ENCODE results near the gene TRPC3.

Gene TRPC3

DNA sequence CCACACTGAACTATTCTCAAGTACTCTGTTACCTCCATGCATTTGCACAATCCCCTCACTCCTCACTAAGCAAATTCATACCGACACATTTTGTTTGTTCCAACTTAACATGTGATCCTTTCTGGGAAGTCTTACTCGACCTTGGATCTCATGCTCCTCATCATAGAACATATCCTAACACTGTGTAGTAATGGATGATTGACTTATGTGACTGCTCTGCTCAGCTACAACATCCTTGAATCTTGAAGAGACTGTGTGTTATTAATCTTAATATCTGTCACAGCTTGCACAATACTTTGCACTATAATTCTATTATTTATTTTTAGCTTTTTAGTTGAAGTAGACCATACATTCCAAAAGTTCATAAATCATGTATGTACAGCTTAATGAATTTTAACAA lies 23.9 kb upstream of the TRPC3 start:
- H3K9ac ChIP-seq (ENCODE audit: low read length): no peak overlapping the region
- H3K4me1 ChIP-seq (ENCODE audit: control insufficient read depth, insufficient read depth, low read length): 0 out of 2 replicates have a peak, but pooled peaks cover 3% of the 10 kb centered on the region
- H3K27me3 ChIP-seq (ENCODE audit: control insufficient read depth, insufficient read depth, low read length): no peaks in the 10 kb centered on the region
- H3K4me3 ChIP-seq (ENCODE audit: low read depth, low read length): no peak overlapping the region
- H3K9me3 ChIP-seq (ENCODE audit: control insufficient read depth, insufficient read depth, low read depth, low read length): no peaks in the 10 kb centered on the region
- H3K27ac ChIP-seq (ENCODE audit: low read depth, low read length): no peak overlapping the region
- H3K36me3 ChIP-seq (ENCODE audit: control insufficient read depth, insufficient read depth, low read length): no peaks in the 10 kb centered on the region

DNA sequence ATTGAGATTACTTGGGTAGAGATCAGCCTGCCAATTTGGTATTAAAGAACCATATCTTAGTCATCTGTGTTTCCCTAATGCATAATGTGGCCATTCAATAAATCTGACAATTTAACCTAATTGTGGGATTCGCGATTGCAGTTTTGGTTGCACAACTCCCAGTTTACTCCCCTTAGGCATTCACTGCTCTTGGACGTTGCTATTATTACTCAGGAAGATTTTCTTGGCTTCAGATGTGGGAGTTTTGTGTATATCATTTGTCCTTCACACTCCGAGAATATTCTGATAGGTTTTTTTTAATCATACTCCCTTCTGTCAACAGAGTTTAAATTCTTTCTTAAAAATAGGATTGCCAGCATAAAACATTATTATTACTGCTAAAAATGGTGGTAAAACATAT lies 22.0 kb upstream of the TRPC3 start:
- H3K27ac ChIP-seq (ENCODE audit: low read depth, low read length): no peak overlapping the region
- 0 out of 2 replicates have a peak, but pooled peaks cover 3% of the 10 kb centered on the region for H3K4me1 ChIP-seq (ENCODE audit: control insufficient read depth, insufficient read depth, low read length)
- H3K36me3 ChIP-seq (ENCODE audit: control insufficient read depth, insufficient read depth, low read length): no peaks in the 10 kb centered on the region
- no peaks in the 10 kb centered on the region for H3K27me3 ChIP-seq (ENCODE audit: control insufficient read depth, insufficient read depth, low read length)
- H3K9me3 ChIP-seq (ENCODE audit: control insufficient read depth, insufficient read depth, low read depth, low read length): no peaks in the 10 kb centered on the region
- H3K9ac ChIP-seq (ENCODE audit: low read length): no peak overlapping the region
- no peak overlapping the region for H3K4me3 ChIP-seq (ENCODE audit: low read depth, low read length)

DNA sequence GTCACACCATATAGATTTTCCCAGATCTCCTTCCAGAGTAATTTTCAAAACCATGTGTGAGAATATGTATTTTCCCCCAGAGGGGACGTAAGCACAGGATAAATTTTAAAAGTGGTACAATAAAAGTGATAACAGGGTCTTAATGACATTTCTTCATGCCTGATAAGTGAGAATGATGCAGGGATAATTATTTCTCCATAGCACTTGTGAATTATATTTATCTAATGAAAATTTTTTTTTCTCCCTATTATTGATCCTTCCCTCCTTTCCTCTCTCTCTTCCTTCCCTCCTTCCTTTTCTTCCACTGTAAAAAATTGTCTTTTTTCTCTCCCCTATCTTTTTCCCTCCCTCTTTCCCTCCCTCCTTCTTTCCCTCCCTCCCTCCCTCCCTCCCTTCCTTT lies 17.0 kb upstream of the TRPC3 start:
- H3K4me1 ChIP-seq (ENCODE audit: control insufficient read depth, insufficient read depth, low read length): no peaks in the 10 kb centered on the region
- H3K36me3 ChIP-seq (ENCODE audit: control insufficient read depth, insufficient read depth, low read length): no peaks in the 10 kb centered on the region
- H3K9me3 ChIP-seq (ENCODE audit: control insufficient read depth, insufficient read depth, low read depth, low read length): no peaks in the 10 kb centered on the region
- no peak overlapping the region for H3K27ac ChIP-seq (ENCODE audit: low read depth, low read length)
- no peaks in the 10 kb centered on the region for H3K27me3 ChIP-seq (ENCODE audit: control insufficient read depth, insufficient read depth, low read length)
- no peak overlapping the region for H3K9ac ChIP-seq (ENCODE audit: low read length)
- H3K4me3 ChIP-seq (ENCODE audit: low read depth, low read length): no peak overlapping the region

DNA sequence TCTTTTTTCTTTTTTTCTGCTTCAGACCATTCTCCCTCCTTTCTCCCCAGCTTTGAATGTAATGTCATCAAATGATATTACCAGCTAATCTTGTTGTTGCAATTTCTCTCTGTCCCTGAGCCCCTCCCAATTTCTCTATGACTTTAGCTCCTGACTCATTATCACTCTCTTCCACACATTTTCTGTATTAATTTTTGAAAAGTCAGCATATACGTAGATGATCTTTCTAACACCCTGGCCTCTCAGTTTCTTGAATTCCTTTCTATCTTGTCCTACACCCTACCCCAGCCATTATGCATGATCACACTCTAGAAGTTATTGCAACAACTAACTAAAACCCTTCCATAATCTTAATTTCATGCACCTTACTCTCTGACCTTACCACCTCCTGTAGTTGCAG lies 13.1 kb upstream of the TRPC3 start:
- no peaks in the 10 kb centered on the region for H3K4me1 ChIP-seq (ENCODE audit: control insufficient read depth, insufficient read depth, low read length)
- no peak overlapping the region for H3K4me3 ChIP-seq (ENCODE audit: low read depth, low read length)
- H3K36me3 ChIP-seq (ENCODE audit: control insufficient read depth, insufficient read depth, low read length): no peaks in the 10 kb centered on the region
- no peaks in the 10 kb centered on the region for H3K27me3 ChIP-seq (ENCODE audit: control insufficient read depth, insufficient read depth, low read length)
- no peak overlapping the region for H3K9ac ChIP-seq (ENCODE audit: low read length)
- H3K9me3 ChIP-seq (ENCODE audit: control insufficient read depth, insufficient read depth, low read depth, low read length): no peaks in the 10 kb centered on the region
- no peak overlapping the region for H3K27ac ChIP-seq (ENCODE audit: low read depth, low read length)

DNA sequence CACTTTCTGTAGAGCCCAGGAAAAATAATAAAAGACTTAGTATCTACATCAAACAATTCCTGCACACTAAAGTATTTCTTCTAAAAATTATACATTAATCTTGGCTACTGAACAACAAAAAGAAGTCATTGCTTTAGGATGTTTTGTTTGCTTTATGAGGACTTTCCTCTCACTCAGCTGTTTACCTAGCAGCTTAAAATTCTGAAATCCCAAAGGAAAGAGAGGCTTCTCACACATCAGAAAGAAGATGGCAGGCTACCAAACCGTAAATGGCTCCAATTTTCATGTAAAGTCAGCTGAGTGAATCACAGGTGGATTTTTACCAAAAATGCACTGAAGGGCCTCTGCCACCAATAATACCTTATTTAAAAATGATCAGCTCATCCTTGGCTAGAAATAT lies 9.0 kb upstream of the TRPC3 start:
- H3K4me3 ChIP-seq (ENCODE audit: low read depth, low read length): no peak overlapping the region
- peaks cover 6% of the 10 kb centered on the region for H3K27me3 ChIP-seq (ENCODE audit: control insufficient read depth, insufficient read depth, low read length)
- no peaks in the 10 kb centered on the region for H3K36me3 ChIP-seq (ENCODE audit: control insufficient read depth, insufficient read depth, low read length)
- H3K9ac ChIP-seq (ENCODE audit: low read length): no peak overlapping the region
- no peaks in the 10 kb centered on the region for H3K4me1 ChIP-seq (ENCODE audit: control insufficient read depth, insufficient read depth, low read length)
- no peak overlapping the region for H3K27ac ChIP-seq (ENCODE audit: low read depth, low read length)
- no peaks in the 10 kb centered on the region for H3K9me3 ChIP-seq (ENCODE audit: control insufficient read depth, insufficient read depth, low read depth, low read length)

DNA sequence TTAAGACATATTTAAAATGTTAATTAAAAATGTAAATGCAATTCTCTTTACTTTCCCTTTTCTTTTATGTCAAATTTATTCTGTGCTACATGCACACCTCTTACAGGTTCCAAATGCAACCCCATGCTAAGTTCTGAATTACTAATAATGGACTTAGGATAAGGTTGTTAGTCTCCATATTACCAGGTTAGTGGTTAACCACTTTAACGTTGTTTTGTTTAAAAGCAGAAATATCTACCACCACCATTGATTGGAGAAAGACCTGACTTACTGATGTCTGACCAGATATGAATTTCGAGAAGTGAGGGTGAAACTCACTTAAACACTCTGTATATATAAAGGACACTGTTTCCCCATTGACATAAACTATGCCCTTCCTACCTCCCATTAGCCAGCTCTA lies 6.9 kb upstream of the TRPC3 start:
- H3K4me1 ChIP-seq (ENCODE audit: control insufficient read depth, insufficient read depth, low read length): no peaks in the 10 kb centered on the region
- no peak overlapping the region for H3K9ac ChIP-seq (ENCODE audit: low read length)
- H3K36me3 ChIP-seq (ENCODE audit: control insufficient read depth, insufficient read depth, low read length): no peaks in the 10 kb centered on the region
- peaks cover 24% of the 10 kb centered on the region for H3K27me3 ChIP-seq (ENCODE audit: control insufficient read depth, insufficient read depth, low read length)
- H3K9me3 ChIP-seq (ENCODE audit: control insufficient read depth, insufficient read depth, low read depth, low read length): no peaks in the 10 kb centered on the region
- no peak overlapping the region for H3K4me3 ChIP-seq (ENCODE audit: low read depth, low read length)
- no peak overlapping the region for H3K27ac ChIP-seq (ENCODE audit: low read depth, low read length)

DNA sequence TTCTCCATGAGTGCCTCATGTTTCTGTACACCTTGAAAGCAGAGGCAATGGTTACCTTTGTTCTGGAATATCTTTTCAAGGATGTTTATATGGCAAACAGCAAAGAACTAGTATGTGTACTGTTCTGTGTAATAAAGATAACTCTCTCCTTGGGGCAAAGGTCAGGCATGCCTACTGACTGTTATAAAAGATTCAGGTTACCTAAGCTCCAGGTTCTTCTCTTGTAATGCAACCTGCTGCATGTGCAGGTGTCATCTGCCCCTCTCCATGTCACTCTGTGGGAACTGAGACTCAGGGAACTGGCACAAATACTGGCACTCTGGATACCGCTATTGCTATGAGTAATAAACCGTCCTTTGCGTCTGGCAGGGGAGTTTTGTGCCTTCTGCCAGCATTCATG lies 5.4 kb upstream of the TRPC3 start:
- Histone ChIP-seq H3K4me1 (ENCODE audit: control insufficient read depth, insufficient read depth, low read length) (no peaks in the 10 kb centered on the region), H3K27me3 (ENCODE audit: control insufficient read depth, insufficient read depth, low read length) (peaks cover 39% of the 10 kb centered on the region), H3K27ac (ENCODE audit: low read depth, low read length) (no peak overlapping the region), H3K4me3 (ENCODE audit: low read depth, low read length) (no peak overlapping the region), H3K9me3 (ENCODE audit: control insufficient read depth, insufficient read depth, low read depth, low read length) (no peaks in the 10 kb centered on the region), H3K9ac (ENCODE audit: low read length) (no peak overlapping the region), H3K36me3 (ENCODE audit: control insufficient read depth, insufficient read depth, low read length) (no peaks in the 10 kb centered on the region)

DNA sequence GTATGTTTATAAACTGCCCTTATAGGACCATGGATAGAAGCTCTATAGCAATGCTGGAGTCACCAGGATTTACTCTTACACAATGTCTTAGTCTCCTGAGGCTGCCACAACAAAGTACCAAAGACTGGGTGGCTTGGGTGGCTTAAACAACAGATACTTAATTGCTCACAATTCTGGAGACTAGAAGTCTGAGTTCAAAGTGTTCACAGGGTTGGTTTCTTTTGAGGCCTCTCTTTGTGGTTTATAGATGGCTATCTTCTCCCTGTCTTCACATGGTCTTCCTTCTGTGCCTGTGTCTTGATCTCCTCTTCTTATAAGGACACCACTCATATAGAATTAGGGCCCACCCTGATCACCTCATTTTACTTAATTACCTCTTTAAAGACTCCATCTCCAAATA lies 2.0 kb upstream of the TRPC3 start:
- H3K4me3 ChIP-seq (ENCODE audit: low read depth, low read length): no peak overlapping the region
- H3K27me3 ChIP-seq (ENCODE audit: control insufficient read depth, insufficient read depth, low read length): peaks cover 74% of the 10 kb centered on the region
- no peak overlapping the region for H3K9ac ChIP-seq (ENCODE audit: low read length)
- H3K4me1 ChIP-seq (ENCODE audit: control insufficient read depth, insufficient read depth, low read length): no peaks in the 10 kb centered on the region
- H3K36me3 ChIP-seq (ENCODE audit: control insufficient read depth, insufficient read depth, low read length): no peaks in the 10 kb centered on the region
- H3K27ac ChIP-seq (ENCODE audit: low read depth, low read length): no peak overlapping the region
- no peaks in the 10 kb centered on the region for H3K9me3 ChIP-seq (ENCODE audit: control insufficient read depth, insufficient read depth, low read depth, low read length)

DNA sequence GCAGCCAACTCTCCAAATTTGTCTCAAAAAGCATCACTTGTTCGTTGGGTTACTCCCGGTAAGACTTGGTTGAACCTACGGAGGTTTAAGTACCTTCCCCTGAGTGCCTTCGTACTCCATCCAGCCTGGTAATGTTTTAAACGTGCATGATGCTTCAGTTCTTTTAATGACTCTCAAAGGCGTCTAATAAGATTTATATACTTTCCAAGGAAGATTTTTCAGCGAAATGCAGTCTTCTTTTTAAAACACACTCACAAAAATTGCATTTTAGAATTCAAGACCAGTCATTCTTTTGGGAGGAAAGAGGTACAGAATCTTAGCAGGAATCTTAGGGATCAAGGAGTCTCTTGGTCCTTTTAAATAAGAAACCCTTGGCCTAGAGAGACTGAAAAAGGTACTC lies 430 bp upstream of the TRPC3 start:
- Histone ChIP-seq H3K4me1 (ENCODE audit: control insufficient read depth, insufficient read depth, low read length) (no peaks in the 10 kb centered on the region), H3K4me3 (ENCODE audit: low read depth, low read length) (peak overlapping the region; percentile 75), H3K36me3 (ENCODE audit: control insufficient read depth, insufficient read depth, low read length) (no peaks in the 10 kb centered on the region), H3K9ac (ENCODE audit: low read length) (no peak overlapping the region), H3K9me3 (ENCODE audit: control insufficient read depth, insufficient read depth, low read depth, low read length) (no peaks in the 10 kb centered on the region), H3K27ac (ENCODE audit: low read depth, low read length) (no peak overlapping the region), H3K27me3 (ENCODE audit: control insufficient read depth, insufficient read depth, low read length) (peaks cover 89% of the 10 kb centered on the region)

DNA sequence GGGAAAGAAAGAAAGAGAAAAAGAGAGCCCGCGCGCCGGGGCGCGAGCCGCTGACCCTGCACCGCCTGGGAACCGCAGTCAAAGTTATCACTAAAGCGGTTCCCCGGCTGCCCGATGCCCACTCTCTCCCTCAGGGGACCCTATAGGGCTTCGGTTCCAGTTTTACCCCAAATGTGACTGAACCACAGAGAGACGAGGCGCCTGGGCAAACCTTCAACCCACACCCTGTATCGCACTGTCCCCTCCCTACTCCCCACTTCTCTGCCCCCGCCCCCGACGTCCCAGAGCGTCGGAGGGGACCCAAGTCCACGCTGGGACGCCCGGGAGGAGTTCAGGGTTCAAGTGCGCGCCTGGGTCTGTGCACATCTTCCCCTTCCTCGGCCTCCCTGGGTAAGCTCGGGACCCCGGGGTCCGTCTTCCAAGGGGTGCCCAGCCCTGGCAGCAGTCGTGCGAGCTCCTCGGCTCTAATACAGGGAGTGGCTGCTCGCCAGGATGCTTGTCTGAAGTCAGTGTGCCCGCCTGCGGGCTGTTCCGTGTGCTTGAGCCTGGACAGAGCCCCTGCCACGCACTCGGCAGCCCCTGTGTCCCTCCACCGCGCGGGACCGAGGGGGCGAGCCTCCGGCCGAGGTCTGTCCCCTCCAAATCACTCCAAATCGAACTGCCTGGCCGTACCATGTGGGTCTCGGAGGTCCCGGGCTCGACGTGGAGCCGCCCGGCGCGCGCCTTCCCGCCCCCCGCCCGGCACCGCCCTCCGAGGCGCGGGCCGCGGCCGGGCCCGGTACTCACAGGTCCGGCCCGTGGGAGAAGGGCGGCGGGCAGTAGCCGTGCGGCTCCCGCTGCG lies 960 bp downstream of the TRPC3 start:
- Histone ChIP-seq H3K9me3 (ENCODE audit: control insufficient read depth, insufficient read depth, low read depth, low read length) (no peaks in the 10 kb centered on the region), H3K9ac (ENCODE audit: low read length) (peak overlapping the region; percentile 25), H3K27me3 (ENCODE audit: control insufficient read depth, insufficient read depth, low read length) (peaks cover 97% of the 10 kb centered on the region), H3K36me3 (ENCODE audit: control insufficient read depth, insufficient read depth, low read length) (no peaks in the 10 kb centered on the region), H3K4me1 (ENCODE audit: control insufficient read depth, insufficient read depth, low read length) (no peaks in the 10 kb centered on the region), H3K27ac (ENCODE audit: low read depth, low read length) (no peak overlapping the region), H3K4me3 (ENCODE audit: low read depth, low read length) (peak overlapping the region; percentile 75)

DNA sequence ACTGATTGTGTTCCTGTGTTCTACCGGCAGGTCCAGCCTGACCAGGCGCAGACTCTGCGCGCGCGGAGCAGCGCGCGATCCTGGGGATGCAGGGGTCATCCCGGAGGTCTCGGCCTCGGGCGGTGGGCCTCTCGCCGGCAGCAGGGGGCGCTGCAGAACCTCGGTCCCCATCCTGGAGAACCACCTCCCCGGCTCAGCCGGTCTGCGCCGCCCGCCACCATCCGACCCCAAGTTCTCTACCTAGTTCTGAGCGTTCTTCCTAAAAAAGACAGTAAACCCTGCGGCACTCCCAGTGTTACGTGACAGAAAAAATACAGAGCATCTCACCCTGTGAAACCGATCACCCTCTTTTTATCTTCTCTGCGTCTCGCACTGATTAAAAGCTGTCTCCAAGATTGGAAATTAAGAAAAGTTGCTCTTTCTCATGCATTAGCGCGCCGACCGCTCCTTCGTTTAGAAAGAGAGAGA lies 1.6 kb downstream of the TRPC3 start:
- H3K27ac ChIP-seq (ENCODE audit: low read depth, low read length): no peak overlapping the region
- H3K4me3 ChIP-seq (ENCODE audit: low read depth, low read length): peak overlapping the region; percentile 75
- peaks cover 92% of the 10 kb centered on the region for H3K27me3 ChIP-seq (ENCODE audit: control insufficient read depth, insufficient read depth, low read length)
- H3K9ac ChIP-seq (ENCODE audit: low read length): no peak overlapping the region
- no peaks in the 10 kb centered on the region for H3K36me3 ChIP-seq (ENCODE audit: control insufficient read depth, insufficient read depth, low read length)
- no peaks in the 10 kb centered on the region for H3K4me1 ChIP-seq (ENCODE audit: control insufficient read depth, insufficient read depth, low read length)
- no peaks in the 10 kb centered on the region for H3K9me3 ChIP-seq (ENCODE audit: control insufficient read depth, insufficient read depth, low read depth, low read length)

Data from HUES6 (cell line).